Mucosa of gallbladder (tissue), 1 donor: ENCODE data around the gene RING1. TPM values are rescaled to one million over a fixed set of nuclear protein-coding genes. Genes with fewer than 3 reads are reported as not detected.

Experiments
- DNase-seq: peaks from one replicate; pipeline ENCODE4 v3.0.0-alpha.2; 2020; ENCODE audit warnings: low spot score
- total RNA-seq: library from RNA; stranded (reverse); gene quantifications from one replicate; pipeline ENCODE4 v1.2.1, GENCODE V29; 2021
- donor health status: DM: no; HTN: no; CAD: no.

Gene RING1
- total RNA-seq, 1 donor from 2014 or later = 50.9 TPM

- no peak for DNase-seq
Measured at GRCh38 chr6:33171880-33172687, 36.2 kb upstream of the RING1 start.

- DNase-seq = no peak
Measured at GRCh38 chr6:33172688-33173534, 35.4 kb upstream of the RING1 start.

GRCh38 chr6:33173535-33174180 is 34.6 kb upstream of the RING1 start:
- DNase-seq = no peak

GRCh38 chr6:33174784-33175183 is 33.5 kb upstream of the RING1 start:
- DNase-seq = no peak

GRCh38 chr6:33175436-33176069 is 32.7 kb upstream of the RING1 start:
- no peak for DNase-seq

GRCh38 chr6:33176906-33177305 is 31.4 kb upstream of the RING1 start:
- no peak for DNase-seq

- no peak for DNase-seq
Measured at GRCh38 chr6:33177552-33178446, 30.5 kb upstream of the RING1 start.

GRCh38 chr6:33178755-33179475 is 29.4 kb upstream of the RING1 start:
- no peak for DNase-seq

- no peak for DNase-seq
Measured at GRCh38 chr6:33181141-33181540, 27.2 kb upstream of the RING1 start.

- DNase-seq = no peak
Measured at GRCh38 chr6:33183071-33183683, 25.1 kb upstream of the RING1 start.

GRCh38 chr6:33185190-33185589 is 23.1 kb upstream of the RING1 start:
- no peak for DNase-seq

GRCh38 chr6:33185654-33186187 is 22.6 kb upstream of the RING1 start:
- DNase-seq = no peak

- DNase-seq = no peak
Measured at GRCh38 chr6:33187809-33188208, 20.5 kb upstream of the RING1 start.

GRCh38 chr6:33189164-33189563 is 19.1 kb upstream of the RING1 start:
- no peak for DNase-seq

GRCh38 chr6:33189625-33190448 is 18.5 kb upstream of the RING1 start:
- DNase-seq = no peak

- DNase-seq = no peak
Measured at GRCh38 chr6:33190504-33191107, 17.7 kb upstream of the RING1 start.

GRCh38 chr6:33191383-33192104 is 16.8 kb upstream of the RING1 start:
- no peak for DNase-seq
